BLaER1 treated with 17β-estradiol and CSF1 and Interleukin-3, amounts not matched to agents 10 nM and 100 nM (cell line): ENCODE results near the gene KIAA0930.

Source experiments
- H3K27ac ChIP-seq, 11 experiments: shearing (Covaris generic); formaldehyde crosslinking; 2 replicates each; pipeline ENCODE4 v1.8.1; 2022
- H3K27me3 ChIP-seq, 11 experiments: shearing (Covaris generic); formaldehyde crosslinking; 2 replicates each; pipeline ENCODE4 v1.8.1; 2022
- H3K36me3 ChIP-seq, 11 experiments: shearing (Covaris generic); formaldehyde crosslinking; 2 replicates each; pipeline ENCODE4 v1.8.1; 2022
- H3K4me1 ChIP-seq, 10 experiments: shearing (Covaris generic); formaldehyde crosslinking; 2 replicates each; pipeline ENCODE4 v1.8.1; 2022
- H3K4me2 ChIP-seq, 11 experiments: shearing (Covaris generic); formaldehyde crosslinking; 2 replicates each; pipeline ENCODE4 v1.8.1; 2022
- H3K4me3 ChIP-seq, 10 experiments: shearing (Covaris generic); formaldehyde crosslinking; 2 replicates each; pipeline ENCODE4 v1.8.1; 2022
- H3K9ac ChIP-seq, 11 experiments: shearing (Covaris generic); formaldehyde crosslinking; 2 replicates each; pipeline ENCODE4 v1.8.1; 2022
- H3K9me3 ChIP-seq, 11 experiments: shearing (Covaris generic); formaldehyde crosslinking; replicated peaks in 1 of 11; 2 replicates each; pipeline ENCODE4 v1.8.1; 2022
- H4K20me1 ChIP-seq, 11 experiments: shearing (Covaris generic); formaldehyde crosslinking; 2 replicates each; pipeline ENCODE4 v1.8.1; 2022
- Cebpa-rat ChIP-seq, 11 experiments: shearing (Covaris generic); IDR thresholded peaks; 2 replicates each; pipeline ENCODE4 v1.8.1; 2022

The KIAA0930 gene

DNA sequence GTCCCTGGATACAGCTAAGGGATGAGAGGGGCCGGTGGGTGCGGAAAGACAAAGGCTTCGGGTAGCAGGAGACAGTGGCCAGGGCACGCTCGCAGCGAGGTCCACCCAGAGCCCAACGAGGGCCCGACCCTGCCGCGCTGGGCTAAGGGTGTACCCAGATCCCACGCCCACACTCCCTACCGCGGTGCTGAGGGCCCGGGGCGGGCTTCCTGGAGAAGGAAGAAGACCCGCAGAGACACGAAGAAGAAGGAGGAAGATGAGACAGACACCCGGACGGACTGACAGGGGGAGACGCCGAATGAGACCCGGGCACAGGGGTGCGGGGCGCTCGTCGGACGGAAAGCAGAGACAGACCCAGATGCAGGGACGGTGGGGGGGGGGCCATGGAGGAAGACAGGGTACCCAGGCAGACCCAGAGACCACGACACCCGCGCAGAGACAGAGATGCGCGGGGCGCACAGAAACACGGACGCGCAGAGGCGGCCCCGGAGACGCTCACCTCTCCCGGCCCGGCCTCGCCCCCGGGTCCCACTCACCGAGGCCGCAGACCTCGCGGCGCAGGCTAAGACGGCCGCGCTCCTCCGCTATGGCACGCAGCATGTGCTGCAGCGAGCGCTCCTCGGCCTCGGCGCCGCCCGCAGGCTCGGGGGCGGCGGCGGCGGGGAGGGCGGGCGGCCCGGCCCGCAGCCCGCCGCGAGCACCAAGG is 437 bp downstream of the KIAA0930 start:
- peaks cover 37 to 51% (median 46%) of the 10 kb centered on the region in 11 experiments for H4K20me1 ChIP-seq
- H3K9ac ChIP-seq = peak overlapping the region; percentile 76 to 89 (median 87)
- peak overlapping the region; percentile 94 to 100 (median 97) for H3K4me2 ChIP-seq
- no peaks in the 10 kb centered on the region for H3K9me3 ChIP-seq
- peaks cover 46 to 69% (median 59%) of the 10 kb centered on the region in 10 experiments for H3K4me1 ChIP-seq
- no peak for TF ChIP-seq Cebpa-rat (IDR thresholded peaks at IDR 0.05)
- H3K36me3 ChIP-seq = peaks cover 12 to 31% (median 23%) of the 10 kb centered on the region in 11 experiments; a peak in 17 of 22 replicates
- H3K27me3 ChIP-seq = no peaks in the 10 kb centered on the region
- peak overlapping the region; percentile 8 to 86 (median 82); a peak in 21 of 22 replicates for H3K27ac ChIP-seq
- H3K4me3 ChIP-seq = peak overlapping the region; percentile 73 to 97 (median 90)

GRCh38 chr22:45239681-45240051 is 1.0 kb downstream of the KIAA0930 start:
- H3K4me1 ChIP-seq = peaks cover 51 to 72% (median 65%) of the 10 kb centered on the region in 10 experiments
- H3K9me3 ChIP-seq = no peaks in the 10 kb centered on the region
- H4K20me1 ChIP-seq = peaks cover 37 to 56% (median 47%) of the 10 kb centered on the region in 11 experiments
- H3K27ac ChIP-seq = peak overlapping the region in 10 of 11 experiments; percentile 66 to 86 (median 82); a peak in 20 of 22 replicates
- peak overlapping the region; percentile 94 to 100 (median 97) for H3K4me2 ChIP-seq
- H3K9ac ChIP-seq = peak overlapping the region; percentile 76 to 89 (median 87)
- no peak for TF ChIP-seq Cebpa-rat (IDR thresholded peaks at IDR 0.05)
- peak overlapping the region; percentile 73 to 97 (median 90) for H3K4me3 ChIP-seq
- no peaks in the 10 kb centered on the region for H3K27me3 ChIP-seq
- H3K36me3 ChIP-seq = peaks cover 12 to 31% (median 23%) of the 10 kb centered on the region in 11 experiments; a peak in 17 of 22 replicates

DNA sequence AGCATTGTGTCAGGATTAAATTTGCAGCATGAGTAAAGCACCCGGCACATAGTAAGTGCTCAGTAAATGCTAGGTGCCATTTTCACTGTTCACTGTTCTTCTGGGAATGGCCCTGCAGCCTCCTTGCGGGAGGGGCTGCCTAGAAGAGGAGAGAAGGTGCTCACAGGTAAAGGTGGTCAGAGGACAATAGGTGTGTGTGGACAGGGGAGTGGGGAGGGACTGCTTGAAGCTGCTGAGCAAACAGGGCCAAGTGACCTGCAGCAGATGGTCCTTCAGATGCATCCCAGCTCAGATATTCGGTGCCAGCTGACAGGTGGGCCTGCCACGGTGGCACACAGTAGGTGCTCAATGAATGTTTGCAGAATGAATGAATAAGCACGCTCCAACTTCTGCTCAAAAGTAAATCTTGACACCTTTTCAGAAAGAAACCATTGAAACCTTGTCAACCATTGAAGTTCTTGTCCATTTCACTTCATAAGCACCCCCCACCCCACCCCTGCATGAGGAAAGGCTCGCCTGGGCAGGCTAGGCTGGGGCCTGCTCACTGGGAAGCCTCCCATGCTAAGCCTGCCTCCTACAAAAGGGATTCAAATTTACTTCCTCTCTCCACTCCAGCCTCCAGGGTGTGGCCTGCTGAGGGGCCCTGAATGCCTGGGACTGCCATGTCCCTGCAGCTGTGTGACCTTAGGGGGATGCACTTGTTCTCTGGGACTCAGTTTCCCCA is 1.6 kb downstream of the KIAA0930 start:
- Histone ChIP-seq H3K9ac (peak overlapping the region; percentile 76 to 89 (median 87); a peak in 21 of 22 replicates), H3K4me2 (peak overlapping the region; percentile 94 to 100 (median 97)), H3K4me3 (peak overlapping the region; percentile 73 to 97 (median 90)), H3K27ac (peak overlapping the region in 8 of 11 experiments; percentile 66 to 86 (median 84); a peak in 10 of 22 replicates), H3K27me3 (no peaks in the 10 kb centered on the region), H4K20me1 (peaks cover 38 to 62% (median 48%) of the 10 kb centered on the region in 11 experiments), H3K9me3 (no peaks in the 10 kb centered on the region), H3K4me1 (peaks cover 57 to 77% (median 70%) of the 10 kb centered on the region in 10 experiments), H3K36me3 (peaks cover 12 to 31% (median 23%) of the 10 kb centered on the region in 11 experiments; a peak in 17 of 22 replicates)
- TF ChIP-seq Cebpa-rat (IDR thresholded peaks at IDR 0.05) = no peak

GRCh38 chr22:45238076-45238956 is 2.4 kb downstream of the KIAA0930 start:
- no peaks in the 10 kb centered on the region for H3K27me3 ChIP-seq
- H3K9me3 ChIP-seq = no peaks in the 10 kb centered on the region
- H3K4me2 ChIP-seq = peak overlapping the region; percentile 94 to 100 (median 97)
- peaks cover 65 to 85% (median 78%) of the 10 kb centered on the region in 10 experiments for H3K4me1 ChIP-seq
- peak overlapping the region in 4 of 10 experiments; percentile 77 to 97 (median 90); a peak in 5 of 20 replicates for H3K4me3 ChIP-seq
- no peak for TF ChIP-seq Cebpa-rat (IDR thresholded peaks at IDR 0.05)
- peaks cover 39 to 70% (median 55%) of the 10 kb centered on the region in 11 experiments for H4K20me1 ChIP-seq
- peak overlapping the region in 4 of 11 experiments; percentile 11 to 92 (median 30); a peak in 5 of 22 replicates for H3K27ac ChIP-seq
- H3K36me3 ChIP-seq = peaks cover 12 to 39% (median 23%) of the 10 kb centered on the region in 11 experiments; a peak in 17 of 22 replicates
- peak overlapping the region in 8 of 11 experiments; percentile 53 to 89 (median 80); a peak in 16 of 22 replicates for H3K9ac ChIP-seq

DNA sequence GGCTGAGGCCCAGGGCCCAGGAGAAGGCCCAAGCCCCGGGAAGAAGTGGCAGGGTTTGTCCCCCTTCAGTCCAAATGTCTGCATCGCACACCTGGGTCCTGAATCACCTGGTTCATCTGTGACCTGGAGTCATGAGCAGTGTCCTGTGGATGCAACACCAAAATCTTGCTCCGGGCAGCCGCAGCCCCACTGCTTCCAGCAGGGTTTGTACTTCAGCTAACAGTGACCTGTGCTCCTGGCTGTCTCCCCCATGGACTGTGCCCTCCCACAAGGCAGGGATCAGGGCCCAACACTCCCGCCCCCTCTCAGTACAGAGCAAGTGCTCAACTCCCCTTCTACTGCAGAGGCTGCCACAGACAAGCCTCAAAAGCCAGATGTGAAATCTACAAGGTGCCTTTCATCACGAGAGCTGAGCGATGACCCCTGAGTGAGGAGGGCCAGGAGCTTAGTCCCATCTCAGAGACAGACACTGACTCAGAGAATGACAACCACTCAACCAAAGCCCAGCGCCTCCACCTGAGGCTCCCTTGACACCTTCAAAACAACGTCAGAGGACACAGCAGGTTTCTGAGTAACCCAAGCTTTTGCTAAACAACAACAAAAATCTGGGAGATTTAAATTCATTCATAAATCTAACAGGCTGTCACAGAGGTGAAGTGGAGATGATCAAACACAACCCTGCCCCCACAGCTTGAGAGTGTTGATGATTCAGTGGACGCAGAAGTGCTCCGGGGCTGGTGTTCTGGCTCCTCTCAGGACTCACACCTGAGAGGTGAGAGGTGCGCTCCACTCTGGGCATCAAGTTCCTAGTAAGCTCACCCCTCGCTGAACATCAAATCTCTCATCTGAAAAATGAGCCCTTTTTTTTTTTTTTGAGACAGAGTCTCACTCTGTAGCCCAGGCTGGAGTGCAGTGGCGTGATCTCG is 3.4 kb downstream of the KIAA0930 start:
- Histone ChIP-seq H3K27me3 (no peaks in the 10 kb centered on the region), H3K4me1 (peaks cover 75 to 91% (median 87%) of the 10 kb centered on the region in 10 experiments), H3K4me2 (peak overlapping the region; percentile 94 to 100 (median 97)), H3K9ac (peak overlapping the region in 10 of 11 experiments; percentile 20 to 88 (median 79); a peak in 17 of 22 replicates), H3K27ac (peak overlapping the region in 5 of 11 experiments; percentile 2 to 92 (median 88); a peak in 10 of 22 replicates), H3K4me3 (peak overlapping the region in 4 of 10 experiments; percentile 3 to 64 (median 52); a peak in 5 of 20 replicates), H3K9me3 (no peaks in the 10 kb centered on the region), H4K20me1 (peaks cover 39 to 80% (median 65%) of the 10 kb centered on the region in 11 experiments), H3K36me3 (peaks cover 12 to 48% (median 24%) of the 10 kb centered on the region in 11 experiments; a peak in 17 of 22 replicates)
- TF ChIP-seq Cebpa-rat (IDR thresholded peaks at IDR 0.05) = no peak

- peaks cover 39 to 93% (median 70%) of the 10 kb centered on the region in 11 experiments for H4K20me1 ChIP-seq
- TF ChIP-seq Cebpa-rat (IDR thresholded peaks at IDR 0.05) = no peak
- H3K9me3 ChIP-seq = no peaks in the 10 kb centered on the region
- H3K4me2 ChIP-seq = peak overlapping the region; percentile 94 to 100 (median 97)
- H3K4me1 ChIP-seq = peaks cover 85 to 92% (median 91%) of the 10 kb centered on the region in 10 experiments
- H3K27ac ChIP-seq = peak overlapping the region; percentile 32 to 92 (median 87); a peak in 21 of 22 replicates
- H3K36me3 ChIP-seq = peaks cover 12 to 50% (median 25%) of the 10 kb centered on the region in 11 experiments; a peak in 17 of 22 replicates
- H3K27me3 ChIP-seq = no peaks in the 10 kb centered on the region
- H3K4me3 ChIP-seq = peak overlapping the region; percentile 31 to 64 (median 48)
- peak overlapping the region; percentile 48 to 88 (median 79) for H3K9ac ChIP-seq
Observed at GRCh38 chr22:45235851-45236342, 4.8 kb downstream of the KIAA0930 start.
